HepG2 (cell line): ENCODE measurements around the gene KMT5C. TPM values are rescaled to one million over a fixed set of nuclear protein-coding genes. Genes with fewer than 3 reads are reported as not detected.

Experiments
- ATAC-seq: fragments of 200-7000 bp; cut with Tn5 transposase; 3 replicates; pipeline ENCODE4 v1.9.1; 2020; ENCODE audit warnings: mild to moderate bottlenecking, moderate library complexity
- BruUV-seq: library from RNA; stranded (reverse); fragments of 400-500 nt; replicated peaks from 2 replicates; lab custom pipeline; 2021; lab: Mats Ljungman, UMichigan
- CTCF ChIA-PET: fragments of 300-600 bp; formaldehyde crosslinking; extraction: SDS; loops from one replicate; lab custom pipeline; 2021; ENCODE audit warnings: low total read pairs, inconsistent platforms, low intra/inter-chr PET ratio; lab: Yijun Ruan, JAX
- POLR2A ChIA-PET: fragments of 350-600 bp; sonication (Branson Sonifier 250); formaldehyde crosslinking; loops from one replicate; lab custom pipeline; 2020; ENCODE audit warnings: antibody characterized with exemption, inconsistent platforms; lab: Yijun Ruan, JAX
- DNase-seq: peaks from one replicate; pipeline ENCODE4 v3.0.0-alpha.2; 2015; ENCODE audit warnings: low spot score
- FAIRE-seq: peaks from 3 replicates; lab custom pipeline; 2011; peaks lifted over from hg19 to GRCh38; lab: Jason Lieb, UNC
- H2AFZ ChIP-seq: one replicate; pipeline ENCODE4 v1.6.1; 2011; ENCODE audit warnings: low read length, inconsistent platforms
- H3K27ac ChIP-seq: fragments of 300-600 bp; 3 replicates; pipeline ENCODE4 v1.8.0; 2011; ENCODE audit warnings: mixed run types, mild to moderate bottlenecking, mixed read lengths, low read length, inconsistent platforms; ENCODE audit not compliant: insufficient read depth; ENCODE audit errors: extremely low read length
- H3K27me3 ChIP-seq, 2 experiments: fragments of 200-600 bp in 1 of 2; 2 replicates in 1 of 2; 3 replicates in 1 of 2; pipeline versions ENCODE4 v1.6.0 to v1.8.0; 2011; ENCODE audit warnings: low read length in 2 of 2, mild to moderate bottlenecking in 2 of 2, moderate library complexity in 2 of 2, inconsistent platforms in 1 of 2; ENCODE audit not compliant: insufficient read depth in 2 of 2, control insufficient read depth in 1 of 2
- H3K36me3 ChIP-seq, 2 experiments: fragments of 200-600 bp in 1 of 2; replicated peaks in 1 of 2; 2 replicates in 1 of 2; 3 replicates in 1 of 2; pipeline versions ENCODE4 v1.5.1 to v1.8.0; 2011; ENCODE audit warnings: low read length in 2 of 2, inconsistent platforms in 1 of 2; ENCODE audit not compliant: insufficient read depth in 2 of 2, control insufficient read depth in 1 of 2
- H3K4me1 ChIP-seq: 2 replicates; pipeline ENCODE4 v1.5.1; 2012; ENCODE audit warnings: low read length, inconsistent platforms; ENCODE audit not compliant: insufficient read depth
- H3K4me2 ChIP-seq: 2 replicates; pipeline ENCODE4 v1.6.0; 2011; ENCODE audit warnings: low read depth, low read length, inconsistent platforms
- H3K4me3 ChIP-seq, 3 experiments: fragments of 200-600 bp in 1 of 3; sonication (generic), shearing (Covaris generic) in 1 of 3; replicated peaks in 1 of 3; 2 replicates each; pipeline ENCODE4 v1.5.1; 2011 to 2016; ENCODE audit warnings: low read length in 3 of 3, inconsistent platforms in 2 of 3, low read depth in 2 of 3, mild to moderate bottlenecking in 2 of 3, control low read depth in 1 of 3, mixed read lengths in 1 of 3; ENCODE audit not compliant: insufficient read depth in 1 of 3
- H3K79me2 ChIP-seq: one replicate; pipeline ENCODE4 v1.6.1; 2011; ENCODE audit warnings: low read length, inconsistent platforms; ENCODE audit not compliant: insufficient read depth
- H3K9ac ChIP-seq: 2 replicates; pipeline ENCODE4 v1.6.0; 2011; ENCODE audit warnings: mild to moderate bottlenecking, low read depth, low read length, inconsistent platforms; ENCODE audit not compliant: insufficient read depth
- H3K9me3 ChIP-seq: 2 replicates; pipeline ENCODE4 v1.5.1; 2012; ENCODE audit warnings: mild to moderate bottlenecking, low read length
- H4K20me1 ChIP-seq: 2 replicates; pipeline ENCODE4 v1.6.0; 2011; ENCODE audit warnings: inconsistent platforms, mild to moderate bottlenecking, low read length, moderate library complexity; ENCODE audit not compliant: insufficient read depth
- ELK4 ChIP-seq: sonication (generic); formaldehyde crosslinking; IDR thresholded peaks from 2 replicates; pipeline ENCODE4 v1.9.0; 2021; ENCODE audit warnings: missing genetic modification reagents, borderline replicate concordance
- ETV6 ChIP-seq: sonication (generic); formaldehyde crosslinking; conservative IDR thresholded peaks from 2 replicates; pipeline ENCODE4 v1.4.0; 2020; ENCODE audit warnings: missing genetic modification reagents
- GZF1 ChIP-seq: sonication (generic); formaldehyde crosslinking; IDR thresholded peaks from 2 replicates; pipeline ENCODE4 v1.5.1; 2020; ENCODE audit warnings: mild to moderate bottlenecking, missing genetic modification reagents
- HMGA1 ChIP-seq: sonication (generic); formaldehyde crosslinking; conservative IDR thresholded peaks from 2 replicates; pipeline ENCODE4 v1.4.0; 2020; ENCODE audit warnings: missing genetic modification reagents
- HOXA7 ChIP-seq: sonication (generic); formaldehyde crosslinking; IDR thresholded peaks from 2 replicates; pipeline ENCODE4 v1.8.1; 2022; ENCODE audit warnings: mild to moderate bottlenecking, missing genetic modification reagents, moderate library complexity
- MIXL1 ChIP-seq: IDR thresholded peaks from 2 replicates; pipeline ENCODE4 v1.6.1; 2016
- POLR2A ChIP-seq, 2 experiments: IDR thresholded peaks; 2 replicates each; pipeline ENCODE4 v1.6.1; 2011; ENCODE audit warnings: low read depth in 2 of 2, low read length in 2 of 2, mild to moderate bottlenecking in 1 of 2, moderate library complexity in 1 of 2; ENCODE audit not compliant: insufficient read depth in 1 of 2
- SOX13 ChIP-seq, 3 experiments: fragments of 450-650 bp in 1 of 3; sonication (generic) in 1 of 3; formaldehyde crosslinking in 1 of 3; IDR thresholded peaks in 2 of 3; conservative IDR thresholded peaks in 1 of 3; 2 replicates each; pipeline versions ENCODE4 v1.5.0 to v1.6.1; 2016 to 2020; ENCODE audit warnings: antibody characterized with exemption in 1 of 3, mild to moderate bottlenecking in 1 of 3, missing compliant biosample characterization in 1 of 3, missing genetic modification reagents in 1 of 3, moderate library complexity in 1 of 3
- SRSF9 ChIP-seq: fragments of 200-400 bp; formaldehyde crosslinking; IDR thresholded peaks from 2 replicates; pipeline ENCODE4 v1.6.1; 2018; ENCODE audit warnings: borderline replicate concordance, mild to moderate bottlenecking, low read depth, low read length; ENCODE audit not compliant: insufficient read depth, poor library complexity, severe bottlenecking
- ZBTB33 ChIP-seq: sonication (generic); formaldehyde crosslinking; IDR thresholded peaks from 2 replicates; pipeline ENCODE4 v1.4.0; 2020; ENCODE audit warnings: missing genetic modification reagents
- ZNF713 ChIP-seq: sonication (generic); formaldehyde crosslinking; IDR thresholded peaks from 2 replicates; pipeline ENCODE4 v1.4.0; 2020; ENCODE audit warnings: mild to moderate bottlenecking, missing genetic modification reagents
- ZNF777 ChIP-seq: sonication (generic); formaldehyde crosslinking; IDR thresholded peaks from 2 replicates; pipeline ENCODE4 v1.4.0; 2020; ENCODE audit warnings: missing genetic modification reagents
- WGBS: methylation state at CpG from one replicate; pipeline ENCODE4 v1.1.6; 2017; ENCODE audit warnings: low lambda C conversion rate; 5-methylcytosine and 5-hydroxymethylcytosine counted together
- in situ Hi-C: cut with HindIII; loops from 2 replicates; pipeline ENCODE4 v1.10.0; 2017; ENCODE audit warnings: low pct_unique_long_range_greater_than_20kb; ENCODE audit not compliant: extremely low pct_ligation_motif_present
- intact Hi-C: fragments of 100-400 bp; cut with micrococcal nuclease; formaldehyde crosslinking; loops from one replicate; pipeline ENCODE4 v1.10.0; 2022; ENCODE audit not compliant: unreplicated experiment
- polyA plus RNA-seq, 8 experiments: library from polyadenylated mRNA; depleted of rRNA in 3 of 8; stranded (reverse) in 7 of 8; unstranded in 1 of 8; fragments of >200 nt; fragmentation: Illumina TruSeq in 4 of 8; extraction: Trizol in 4 of 8; gene quantifications; 2 replicates each; pipeline versions ENCODE4 v1.2.1 to v1.2.3, GENCODE V29; 2011 to 2016; ENCODE audit warnings: low read depth in 4 of 8, missing spikeins in 1 of 8, mixed read lengths in 1 of 8; ENCODE audit not compliant: insufficient read depth in 1 of 8
- total RNA-seq, 5 experiments: library from RNA; depleted of rRNA; stranded (reverse); fragments of >200 nt; fragmentation: Illumina TruSeq; extraction: Trizol; gene quantifications; 2 replicates each; pipeline ENCODE4 v1.2.3, GENCODE V29; 2016; ENCODE audit warnings: low read depth in 1 of 5

KMT5C gene
- total and polyA plus RNA-seq, 2 of the 13 experiments (the other 11 are each of a cell fraction or from before 2014, with no cell fraction given) = 5.5 to 9.0 TPM

GRCh38 chr19:55354698-55355212, 15.1 kb downstream of the KMT5C start, which contains the start of gene COX6B2:
TSS of gene COX6B2 (minus strand) at chr19:55354719. CDS start at chr19:55354521, 198 bp downstream.
- no peak for FAIRE-seq
- no peak for ATAC-seq
- POLR2A ChIA-PET = no interaction called here
- H3K4me3 ChIP-seq = peak within 1 kb of the TSS; percentile 30 to 74 (median 65)
- H3K4me1 ChIP-seq = peaks cover 19% of the 10 kb centered on the region
- TF ChIP-seq SOX13 (IDR thresholded peaks at IDR 0.05) (no peak), SOX13 (CRISPR knock-in tag; conservative IDR thresholded peaks at IDR 0.05 in 1 of 2, IDR thresholded peaks at IDR 0.05 in 1 of 2) (no peak)
- TF ChIP-seq, all 625 proteins: peak for 0
- Histone ChIP-seq H3K9me3 (no peaks in the 10 kb centered on the region), H4K20me1 (0 out of 2 replicates have a peak, but pooled peaks cover 4% of the 10 kb centered on the region), H3K79me2 (no peaks in the 10 kb centered on the region), H3K27me3 (peaks cover 10 to 66% of the 10 kb centered on the region in 2 experiments; a peak in 4 of 5 replicates), H3K36me3 (no peaks in the 10 kb centered on the region), H2AFZ (no peak within 1 kb of the TSS), H3K9ac (0 out of 2 replicates have a peak within 1 kb of the TSS, but pooled peaks have one; percentile 29), H3K27ac (no peak within 1 kb of the TSS), H3K4me2 (peak within 1 kb of the TSS; percentile 88)
- intact Hi-C loops (no loop called here), in situ Hi-C loops (no loop called here)
- CTCF ChIA-PET = no interaction called here
- no TSS peak for BruUV-seq
- WGBS = 14% methylated on average over 11 of the region's 43 CpGs
- DNase-seq = no peak

GRCh38 chr19:55355213-55355821, 15.6 kb downstream of the KMT5C start:
- WGBS = 16% methylated on average over 5 of the region's 13 CpGs
- Histone ChIP-seq H3K4me1 (peaks cover 19% of the 10 kb centered on the region), H3K27ac (no peak overlapping the region), H3K79me2 (no peaks in the 10 kb centered on the region), H3K36me3 (no peaks in the 10 kb centered on the region), H3K9me3 (no peaks in the 10 kb centered on the region), H4K20me1 (0 out of 2 replicates have a peak, but pooled peaks cover 4% of the 10 kb centered on the region), H3K9ac (no peak overlapping the region), H3K4me2 (no peak overlapping the region), H3K4me3 (no peak overlapping the region), H2AFZ (no peak overlapping the region), H3K27me3 (peaks cover 10 to 66% of the 10 kb centered on the region in 2 experiments; a peak in 4 of 5 replicates)
- intact Hi-C loops = no loop called here
- BruUV-seq = no TSS peak
- ATAC-seq (no peak), DNase-seq (no peak), FAIRE-seq (no peak)
- in situ Hi-C loops = no loop called here
- POLR2A ChIA-PET = no interaction called here
- CTCF ChIA-PET = no interaction called here
- TF ChIP-seq HOXA7 = no peak
- TF ChIP-seq MIXL1 = no peak
- no peak for TF ChIP-seq ZNF713 (CRISPR knock-in tag)
- TF ChIP-seq ZBTB33 = no peak
- no peak for TF ChIP-seq ETV6 (CRISPR knock-in tag)
- TF ChIP-seq SRSF9 = no peak
- TF ChIP-seq ZNF777 (CRISPR knock-in tag) = no peak
- no peak for TF ChIP-seq GZF1 (CRISPR knock-in tag)
- no peak for TF ChIP-seq HMGA1 (CRISPR knock-in tag)
- TF ChIP-seq ELK4 (CRISPR knock-in tag) = no peak
- no peak for TF ChIP-seq POLR2A (IDR thresholded peaks at IDR 0.05; ENCODE audit: insufficient read depth in 1 of 2, low read depth in 2 of 2, low read length in 2 of 2)
